Measurements from ENCODE around the gene SH3RF1.

GRCh38 chr4:169116270-169116901 lies 154.4 kb downstream of the SH3RF1 start:
- TF ChIP-seq, protein P1, sequence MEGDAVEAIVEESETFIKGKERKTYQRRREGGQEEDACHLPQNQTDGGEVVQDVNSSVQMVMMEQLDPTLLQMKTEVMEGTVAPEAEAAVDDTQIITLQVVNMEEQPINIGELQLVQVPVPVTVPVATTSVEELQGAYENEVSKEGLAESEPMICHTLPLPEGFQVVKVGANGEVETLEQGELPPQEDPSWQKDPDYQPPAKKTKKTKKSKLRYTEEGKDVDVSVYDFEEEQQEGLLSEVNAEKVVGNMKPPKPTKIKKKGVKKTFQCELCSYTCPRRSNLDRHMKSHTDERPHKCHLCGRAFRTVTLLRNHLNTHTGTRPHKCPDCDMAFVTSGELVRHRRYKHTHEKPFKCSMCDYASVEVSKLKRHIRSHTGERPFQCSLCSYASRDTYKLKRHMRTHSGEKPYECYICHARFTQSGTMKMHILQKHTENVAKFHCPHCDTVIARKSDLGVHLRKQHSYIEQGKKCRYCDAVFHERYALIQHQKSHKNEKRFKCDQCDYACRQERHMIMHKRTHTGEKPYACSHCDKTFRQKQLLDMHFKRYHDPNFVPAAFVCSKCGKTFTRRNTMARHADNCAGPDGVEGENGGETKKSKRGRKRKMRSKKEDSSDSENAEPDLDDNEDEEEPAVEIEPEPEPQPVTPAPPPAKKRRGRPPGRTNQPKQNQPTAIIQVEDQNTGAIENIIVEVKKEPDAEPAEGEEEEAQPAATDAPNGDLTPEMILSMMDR (IDR thresholded peaks at IDR 0.05) = no peak
- no peak for TF ChIP-seq POLR2A (IDR thresholded peaks at IDR 0.05; ENCODE audit: low read depth)

Data from esophagus muscularis mucosa (tissue), 3 donors.